Astrocyte (in vitro differentiated cells and primary cell): ENCODE results near the gene LRWD1.

ENCODE experiments used
- EZH2 ChIP-seq: IDR thresholded peaks from 2 replicates; pipeline ENCODE4 v1.6.1; 2012; ENCODE audit warnings: mild to moderate bottlenecking, low read length, inconsistent platforms; ENCODE audit not compliant: insufficient read depth
- TF ChIP-seq, protein P1 (sequence below): IDR thresholded peaks from 2 replicates; pipeline ENCODE4 v1.5.1; 2011; ENCODE audit warnings: low read depth, mild to moderate bottlenecking, inconsistent platforms, low read length, moderate library complexity; ENCODE audit not compliant: insufficient read depth

GRCh38 chr7:102421706-102422240 is 43.0 kb upstream of the LRWD1 start:
- TF ChIP-seq, protein P1, sequence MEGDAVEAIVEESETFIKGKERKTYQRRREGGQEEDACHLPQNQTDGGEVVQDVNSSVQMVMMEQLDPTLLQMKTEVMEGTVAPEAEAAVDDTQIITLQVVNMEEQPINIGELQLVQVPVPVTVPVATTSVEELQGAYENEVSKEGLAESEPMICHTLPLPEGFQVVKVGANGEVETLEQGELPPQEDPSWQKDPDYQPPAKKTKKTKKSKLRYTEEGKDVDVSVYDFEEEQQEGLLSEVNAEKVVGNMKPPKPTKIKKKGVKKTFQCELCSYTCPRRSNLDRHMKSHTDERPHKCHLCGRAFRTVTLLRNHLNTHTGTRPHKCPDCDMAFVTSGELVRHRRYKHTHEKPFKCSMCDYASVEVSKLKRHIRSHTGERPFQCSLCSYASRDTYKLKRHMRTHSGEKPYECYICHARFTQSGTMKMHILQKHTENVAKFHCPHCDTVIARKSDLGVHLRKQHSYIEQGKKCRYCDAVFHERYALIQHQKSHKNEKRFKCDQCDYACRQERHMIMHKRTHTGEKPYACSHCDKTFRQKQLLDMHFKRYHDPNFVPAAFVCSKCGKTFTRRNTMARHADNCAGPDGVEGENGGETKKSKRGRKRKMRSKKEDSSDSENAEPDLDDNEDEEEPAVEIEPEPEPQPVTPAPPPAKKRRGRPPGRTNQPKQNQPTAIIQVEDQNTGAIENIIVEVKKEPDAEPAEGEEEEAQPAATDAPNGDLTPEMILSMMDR = no peak
- no peak for TF ChIP-seq EZH2
